Renal cortical epithelial cell (primary cell): ENCODE results near the gene BANK1. TPM values are rescaled to one million over a fixed set of nuclear protein-coding genes. Genes with fewer than 3 reads are reported as not detected.

ENCODE experiments used
- DNase-seq: peaks from one replicate; pipeline ENCODE4 v3.0.0-alpha.2; 2011; ENCODE audit warnings: low read depth
- total RNA-seq: library from RNA; depleted of rRNA; stranded (reverse); fragments of >200 nt; gene quantifications from 2 replicates; pipeline ENCODE4 v1.2.3, GENCODE V29; 2014

The BANK1 gene
- total RNA-seq, 1 donor from 2014 or later = 1.9 TPM

GRCh38 chr4:101813604-101814003, 23.1 kb downstream of the BANK1 start:
- DNase-seq = no peak

GRCh38 chr4:101818362-101818761, 27.8 kb downstream of the BANK1 start:
- peak; percentile 31 for DNase-seq

GRCh38 chr4:101823864-101824263, 33.3 kb downstream of the BANK1 start:
- no peak for DNase-seq

- DNase-seq = no peak
These were observed 34.0 kb downstream of the BANK1 start for GRCh38 chr4:101824500-101824899.

- no peak for DNase-seq
These were observed 35.4 kb downstream of the BANK1 start for GRCh38 chr4:101825953-101826352.

- no peak for DNase-seq
These were observed 41.3 kb downstream of the BANK1 start for GRCh38 chr4:101831816-101832215.

- no peak for DNase-seq
These were observed 43.0 kb downstream of the BANK1 start for GRCh38 chr4:101833480-101833879.

GRCh38 chr4:101835121-101835904, 44.8 kb downstream of the BANK1 start:
- peak; percentile 92 for DNase-seq

GRCh38 chr4:101843054-101843453, 52.5 kb downstream of the BANK1 start:
- no peak for DNase-seq

- DNase-seq = no peak
These were observed 56.0 kb downstream of the BANK1 start for GRCh38 chr4:101846550-101846949.

- DNase-seq = no peak
These were observed 60.2 kb downstream of the BANK1 start for GRCh38 chr4:101850698-101851097.

GRCh38 chr4:101851672-101852071, 61.1 kb downstream of the BANK1 start:
- DNase-seq = no peak

GRCh38 chr4:101853028-101853427, 62.5 kb downstream of the BANK1 start:
- DNase-seq = no peak

- no peak for DNase-seq
These were observed 63.2 kb downstream of the BANK1 start for GRCh38 chr4:101853691-101854090.

GRCh38 chr4:101855239-101855638, 64.7 kb downstream of the BANK1 start:
- DNase-seq = no peak

- no peak for DNase-seq
These were observed 65.6 kb downstream of the BANK1 start for GRCh38 chr4:101856149-101856548.

GRCh38 chr4:101857176-101857575, 66.6 kb downstream of the BANK1 start:
- peak; percentile 11 for DNase-seq

GRCh38 chr4:101858641-101859040, 68.1 kb downstream of the BANK1 start:
- DNase-seq = no peak

- DNase-seq = no peak
These were observed 72.1 kb downstream of the BANK1 start for GRCh38 chr4:101862595-101862994.

GRCh38 chr4:101864660-101865059, 74.1 kb downstream of the BANK1 start:
- DNase-seq = no peak

GRCh38 chr4:101865501-101866062, 75.1 kb downstream of the BANK1 start:
- no peak for DNase-seq

- no peak for DNase-seq
These were observed 80.3 kb downstream of the BANK1 start for GRCh38 chr4:101870874-101871273.

- no peak for DNase-seq
These were observed 81.6 kb downstream of the BANK1 start for GRCh38 chr4:101871962-101872676.
